Nephron progenitor cell (in vitro differentiated cells): ENCODE data around the gene PRKCZ.

Experiments
- DNase-seq: peaks from one replicate; pipeline ENCODE4 v3.0.0; 2021
- H3K27ac Mint-ChIP-seq: 2 replicates; pipeline ENCODE4 v1.8.0; 2021; ENCODE audit warnings: mild to moderate bottlenecking, moderate library complexity, mixed read lengths
- H3K27me3 Mint-ChIP-seq: 2 replicates; pipeline ENCODE4 v1.8.0; 2021; ENCODE audit warnings: mild to moderate bottlenecking, low read depth, mixed read lengths; ENCODE audit not compliant: poor library complexity
- H3K36me3 Mint-ChIP-seq: 2 replicates; pipeline ENCODE4 v1.8.0; 2021; ENCODE audit warnings: low read depth, mixed read lengths
- H3K4me1 Mint-ChIP-seq: 2 replicates; pipeline ENCODE4 v1.8.0; 2021; ENCODE audit warnings: mixed read lengths
- H3K4me3 Mint-ChIP-seq: 2 replicates; pipeline ENCODE4 v1.8.0; 2021; ENCODE audit warnings: mild to moderate bottlenecking, moderate library complexity, mixed read lengths
- H3K9me3 Mint-ChIP-seq: 2 replicates; pipeline ENCODE4 v1.8.0; 2021; ENCODE audit warnings: mild to moderate bottlenecking, moderate library complexity, mixed read lengths
- TF ChIP-seq, protein P1 (sequence below): fragments of 200-600 bp; sonication (generic); IDR thresholded peaks from 2 replicates; pipeline ENCODE4 v1.5.0; 2021; ENCODE audit warnings: antibody characterized with exemption

Gene PRKCZ

DNA sequence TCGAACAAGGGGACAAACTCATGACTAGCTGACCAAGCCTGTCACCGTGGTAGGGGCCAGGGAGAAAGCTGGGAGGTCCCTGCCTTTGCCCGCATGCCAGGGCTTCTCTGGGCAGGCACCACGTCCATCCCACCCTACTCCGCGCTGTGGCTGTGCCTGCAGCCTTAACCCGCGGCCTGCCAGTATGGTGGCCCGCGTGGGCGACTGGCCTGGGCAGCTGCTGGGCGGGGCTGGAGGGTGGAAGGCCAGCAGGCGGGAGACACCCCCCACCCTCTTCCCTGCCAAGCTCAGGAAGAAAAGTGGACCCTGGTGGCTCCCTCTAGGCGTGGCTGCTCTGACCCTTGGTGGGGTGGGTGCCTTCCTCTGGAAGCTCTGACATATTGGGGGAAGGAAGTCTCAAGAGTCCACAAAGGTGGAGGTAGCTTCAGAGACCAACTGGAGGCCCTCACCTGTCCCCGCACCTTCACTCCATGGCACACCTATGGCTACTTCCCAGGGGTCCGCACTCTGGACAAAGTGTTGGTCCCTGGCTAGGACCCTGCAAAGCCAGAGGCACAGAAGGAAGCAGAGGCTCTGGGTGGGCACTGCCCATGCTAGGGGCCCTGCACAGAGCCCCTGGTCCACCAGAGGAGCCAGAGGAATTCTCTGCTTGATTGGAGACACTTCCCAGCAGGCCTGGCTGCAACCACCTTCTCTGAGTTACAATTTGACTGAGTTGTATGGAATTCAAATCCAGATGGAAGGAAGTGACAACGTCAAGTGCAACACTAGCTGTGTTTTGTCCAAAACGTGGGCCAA lies 174.6 kb downstream of the PRKCZ start:
- Mint-ChIP-seq H3K36me3 (no peaks in the 10 kb centered on the region), H3K4me3 (no peak overlapping the region), H3K9me3 (no peaks in the 10 kb centered on the region), H3K27me3 (no peaks in the 10 kb centered on the region), H3K4me1 (peaks cover 26% of the 10 kb centered on the region), H3K27ac (no peak overlapping the region)
- TF ChIP-seq, protein P1, sequence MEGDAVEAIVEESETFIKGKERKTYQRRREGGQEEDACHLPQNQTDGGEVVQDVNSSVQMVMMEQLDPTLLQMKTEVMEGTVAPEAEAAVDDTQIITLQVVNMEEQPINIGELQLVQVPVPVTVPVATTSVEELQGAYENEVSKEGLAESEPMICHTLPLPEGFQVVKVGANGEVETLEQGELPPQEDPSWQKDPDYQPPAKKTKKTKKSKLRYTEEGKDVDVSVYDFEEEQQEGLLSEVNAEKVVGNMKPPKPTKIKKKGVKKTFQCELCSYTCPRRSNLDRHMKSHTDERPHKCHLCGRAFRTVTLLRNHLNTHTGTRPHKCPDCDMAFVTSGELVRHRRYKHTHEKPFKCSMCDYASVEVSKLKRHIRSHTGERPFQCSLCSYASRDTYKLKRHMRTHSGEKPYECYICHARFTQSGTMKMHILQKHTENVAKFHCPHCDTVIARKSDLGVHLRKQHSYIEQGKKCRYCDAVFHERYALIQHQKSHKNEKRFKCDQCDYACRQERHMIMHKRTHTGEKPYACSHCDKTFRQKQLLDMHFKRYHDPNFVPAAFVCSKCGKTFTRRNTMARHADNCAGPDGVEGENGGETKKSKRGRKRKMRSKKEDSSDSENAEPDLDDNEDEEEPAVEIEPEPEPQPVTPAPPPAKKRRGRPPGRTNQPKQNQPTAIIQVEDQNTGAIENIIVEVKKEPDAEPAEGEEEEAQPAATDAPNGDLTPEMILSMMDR = no peak
- DNase-seq = no peak

DNA sequence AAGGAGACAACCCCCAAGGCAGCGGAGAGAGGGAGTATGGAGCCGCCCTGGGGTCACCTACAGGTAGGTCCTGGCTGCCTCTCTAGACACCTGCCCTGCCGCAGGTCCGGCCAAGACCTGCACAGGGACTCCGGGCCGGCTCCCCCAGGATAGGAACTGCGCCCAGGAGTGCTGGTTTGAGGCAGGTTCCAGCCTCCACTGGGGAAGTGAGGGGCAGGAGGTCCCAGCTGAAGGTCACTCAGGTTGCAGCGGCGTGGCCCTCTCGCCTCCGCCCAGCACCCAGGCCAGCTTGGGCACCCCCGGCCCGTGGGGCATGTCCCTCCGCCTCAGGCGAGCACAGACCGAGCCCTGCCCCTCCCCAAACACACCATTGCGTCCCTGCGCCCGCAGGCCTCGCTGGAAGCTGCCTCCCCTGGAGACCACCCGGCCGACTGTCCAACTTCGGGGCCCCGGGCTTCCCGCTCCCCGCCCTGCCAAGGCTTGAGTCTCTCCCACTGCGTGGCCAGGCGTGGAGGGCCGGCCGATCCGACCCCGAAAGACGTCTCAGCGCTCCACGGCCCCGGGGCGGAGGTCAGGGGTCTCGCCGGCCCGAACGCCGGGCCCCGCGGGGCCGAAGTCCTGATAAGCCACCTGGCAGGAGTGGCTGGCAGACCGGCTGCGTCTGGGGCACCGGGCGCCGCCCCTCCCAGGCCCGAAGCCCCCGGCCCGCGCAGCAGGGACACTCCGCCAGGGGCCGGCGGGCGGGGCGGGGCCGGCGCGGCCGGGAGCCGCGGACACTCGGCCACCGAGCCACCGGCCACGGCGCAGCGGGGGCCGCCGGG lies 176.5 kb downstream of the PRKCZ start:
- TF ChIP-seq, protein P1 = no peak
- Mint-ChIP-seq H3K9me3 (no peaks in the 10 kb centered on the region), H3K27me3 (peaks cover 3% of the 10 kb centered on the region), H3K4me3 (peak overlapping the region; percentile 85), H3K36me3 (no peaks in the 10 kb centered on the region), H3K27ac (peak overlapping the region; percentile 77), H3K4me1 (peaks cover 30% of the 10 kb centered on the region)
- peak; percentile 54 for DNase-seq

DNA sequence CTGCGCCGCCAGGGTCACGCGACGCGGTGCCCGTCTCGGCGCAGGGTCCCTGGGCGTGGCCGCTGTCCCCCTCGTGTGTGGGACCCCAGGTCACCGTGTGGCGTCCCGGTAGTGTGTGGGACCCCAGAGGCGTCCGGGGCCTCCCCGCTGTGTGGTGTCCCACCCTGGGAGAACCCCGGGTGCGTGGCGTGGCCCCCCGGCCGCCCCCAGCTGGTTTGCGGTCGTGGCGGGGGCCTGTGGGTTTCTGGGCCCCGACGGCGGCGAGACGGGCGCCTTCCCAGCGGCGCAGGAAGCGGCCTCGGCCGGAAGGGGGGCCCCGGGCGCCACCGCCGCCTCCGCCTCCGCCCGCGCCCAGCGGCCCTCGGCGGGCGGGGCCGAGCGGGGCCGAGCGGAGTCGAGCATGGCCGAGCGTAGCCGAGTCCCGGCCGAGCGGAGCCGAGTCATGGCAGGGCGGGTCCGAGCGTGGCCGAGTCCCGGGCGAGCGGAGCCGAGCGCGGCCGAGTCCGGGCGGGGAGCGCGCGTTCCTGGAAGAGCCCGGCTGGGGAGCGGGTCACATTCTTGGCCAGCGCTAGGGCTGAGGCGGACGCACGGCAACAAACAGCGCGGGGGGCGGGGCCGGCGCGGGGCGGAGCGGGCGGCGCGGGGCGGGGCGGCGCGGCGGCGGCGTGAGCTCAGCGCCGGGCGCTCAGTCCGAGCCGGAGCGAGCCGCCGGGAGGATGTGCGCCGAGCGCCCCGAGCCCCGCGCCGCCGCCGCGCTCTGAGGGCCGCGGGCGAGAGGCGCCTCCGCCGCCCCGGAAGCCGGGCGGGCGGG lies 177.3 kb downstream of the PRKCZ start:
- H3K4me3 Mint-ChIP-seq = peak overlapping the region; percentile 71
- no peak overlapping the region for H3K27ac Mint-ChIP-seq
- no peaks in the 10 kb centered on the region for H3K36me3 Mint-ChIP-seq
- H3K4me1 Mint-ChIP-seq = peaks cover 38% of the 10 kb centered on the region
- peak; percentile 96 for DNase-seq
- TF ChIP-seq, protein P1 = no peak
- peaks cover 3% of the 10 kb centered on the region for H3K27me3 Mint-ChIP-seq
- H3K9me3 Mint-ChIP-seq = no peaks in the 10 kb centered on the region

DNA sequence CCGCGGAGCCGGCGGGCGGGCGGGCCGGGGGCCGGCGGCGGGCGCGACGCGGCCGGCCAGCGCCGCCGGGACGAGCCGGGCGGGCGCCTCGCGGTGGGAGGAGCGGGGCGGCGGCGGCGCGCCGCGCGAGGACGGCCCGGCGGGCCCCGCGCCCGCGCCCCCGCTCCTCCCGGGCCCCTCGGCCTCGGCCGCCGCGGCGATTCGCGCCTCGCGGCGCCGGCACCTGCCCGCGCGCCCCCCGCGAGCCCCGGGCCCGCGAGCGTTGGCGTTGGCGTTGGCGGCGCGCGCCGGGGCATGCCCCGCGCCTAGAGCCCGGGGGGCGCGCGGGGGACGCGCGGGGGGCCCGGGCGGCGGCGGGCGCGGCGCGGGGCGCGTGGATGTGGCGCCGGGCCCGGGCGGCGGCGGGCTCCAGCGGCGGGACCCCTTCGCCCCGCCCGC lies 178.0 kb downstream of the PRKCZ start, which contains the start of gene SKI:
Gene SKI (plus strand): TSS at position 163 of the 438 bp plus-strand sequence. CDS start 448 bp downstream, outside the sequence.
- Mint-ChIP-seq H3K36me3 (no peaks in the 10 kb centered on the region), H3K9me3 (no peaks in the 10 kb centered on the region), H3K4me1 (peaks cover 38% of the 10 kb centered on the region), H3K4me3 (peak within 1 kb of the TSS; percentile 96), H3K27ac (peak within 1 kb of the TSS; percentile 88), H3K27me3 (peaks cover 3% of the 10 kb centered on the region)
- no peak for DNase-seq
- TF ChIP-seq, protein P1 = no peak

DNA sequence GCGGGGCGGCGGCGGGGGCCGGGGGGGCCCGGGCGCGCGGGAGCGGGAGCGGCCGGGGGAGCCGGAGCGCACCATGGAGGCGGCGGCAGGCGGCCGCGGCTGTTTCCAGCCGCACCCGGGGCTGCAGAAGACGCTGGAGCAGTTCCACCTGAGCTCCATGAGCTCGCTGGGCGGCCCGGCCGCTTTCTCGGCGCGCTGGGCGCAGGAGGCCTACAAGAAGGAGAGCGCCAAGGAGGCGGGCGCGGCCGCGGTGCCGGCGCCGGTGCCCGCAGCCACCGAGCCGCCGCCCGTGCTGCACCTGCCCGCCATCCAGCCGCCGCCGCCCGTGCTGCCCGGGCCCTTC lies 178.5 kb downstream of the PRKCZ start:
- no peak for DNase-seq
- Mint-ChIP-seq H3K36me3 (no peaks in the 10 kb centered on the region), H3K27ac (peak overlapping the region; percentile 88), H3K4me1 (peaks cover 43% of the 10 kb centered on the region), H3K4me3 (peak overlapping the region; percentile 96), H3K9me3 (no peaks in the 10 kb centered on the region), H3K27me3 (peaks cover 3% of the 10 kb centered on the region)
- TF ChIP-seq, protein P1 = no peak
